ENCODE data around the gene COL27A1.

COL27A1 gene

DNA sequence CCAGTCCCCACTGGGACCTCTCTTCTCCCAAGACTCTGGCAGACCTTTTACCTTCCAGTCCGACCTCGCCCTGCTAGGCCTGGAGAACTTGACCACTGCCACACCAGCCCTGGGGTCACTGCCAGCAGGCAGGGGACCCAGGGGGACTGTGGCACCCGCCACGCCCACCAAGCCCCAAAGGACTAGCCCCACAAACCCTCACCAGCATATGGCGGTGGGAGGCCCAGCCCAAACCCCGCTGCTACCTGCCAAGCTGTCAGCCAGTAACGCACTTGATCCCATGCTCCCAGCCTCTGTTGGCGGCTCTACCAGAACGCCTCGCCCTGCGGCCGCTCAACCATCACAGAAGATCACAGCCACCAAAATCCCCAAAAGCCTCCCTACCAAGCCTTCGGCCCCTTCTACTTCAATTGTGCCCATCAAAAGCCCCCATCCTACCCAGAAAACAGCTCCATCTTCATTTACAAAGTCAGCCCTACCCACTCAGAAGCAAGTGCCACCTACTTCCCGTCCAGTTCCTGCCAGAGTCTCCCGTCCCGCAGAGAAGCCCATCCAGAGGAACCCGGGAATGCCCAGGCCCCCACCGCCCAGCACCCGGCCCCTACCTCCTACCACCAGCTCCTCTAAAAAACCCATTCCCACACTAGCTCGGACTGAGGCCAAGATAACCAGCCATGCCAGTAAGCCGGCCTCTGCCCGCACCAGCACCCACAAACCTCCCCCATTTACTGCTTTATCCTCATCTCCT is 13.1 kb downstream of the COL27A1 start:
- DNase-seq (ENCODE audit: low read depth in 2 of 2) = no peak

GRCh38 chr9:114169029-114169951 is 14.0 kb downstream of the COL27A1 start:
- no peak for DNase-seq (ENCODE audit: low read depth in 2 of 2)

- DNase-seq (ENCODE audit: low read depth in 2 of 2) = no peak
Observed at GRCh38 chr9:114169952-114170770, 14.8 kb downstream of the COL27A1 start.

DNA sequence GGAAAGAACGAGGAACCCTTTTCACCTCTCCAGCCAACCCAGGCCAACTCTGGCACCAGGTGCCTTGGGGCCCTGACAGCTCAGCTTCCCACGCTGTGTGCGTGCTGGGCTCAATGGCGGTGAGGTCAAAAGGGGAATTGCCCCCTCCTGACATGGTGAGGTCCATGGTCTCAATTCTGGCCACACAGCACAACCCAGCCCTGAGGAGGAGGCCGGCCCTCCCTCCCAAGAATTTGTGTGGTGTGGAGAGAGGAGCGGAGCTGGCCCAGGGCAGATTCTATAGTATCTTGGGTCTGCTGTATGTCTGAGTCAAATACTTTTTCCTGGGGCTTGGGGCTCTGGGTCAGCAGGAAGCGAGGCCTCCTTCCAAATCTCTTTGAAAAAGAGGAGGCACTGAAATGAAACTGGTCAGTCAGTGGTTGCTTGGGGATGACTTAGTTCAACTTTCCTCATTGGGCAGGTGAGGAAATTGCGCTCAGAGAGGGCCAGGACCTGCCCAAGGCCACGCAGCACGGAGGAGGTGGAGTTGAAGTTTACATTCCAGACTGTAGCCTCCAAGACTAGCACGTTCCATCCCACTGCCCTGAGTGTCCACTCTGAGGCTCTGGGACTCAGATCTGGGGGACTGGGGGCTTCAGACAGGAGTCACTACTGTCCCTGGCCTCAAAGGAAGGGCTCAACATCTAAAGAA is 15.6 kb downstream of the COL27A1 start:
- DNase-seq (ENCODE audit: low read depth in 2 of 2) = no peak

- DNase-seq (ENCODE audit: low read depth in 2 of 2) = no peak
Observed at GRCh38 chr9:114171500-114171899, 16.2 kb downstream of the COL27A1 start.

DNA sequence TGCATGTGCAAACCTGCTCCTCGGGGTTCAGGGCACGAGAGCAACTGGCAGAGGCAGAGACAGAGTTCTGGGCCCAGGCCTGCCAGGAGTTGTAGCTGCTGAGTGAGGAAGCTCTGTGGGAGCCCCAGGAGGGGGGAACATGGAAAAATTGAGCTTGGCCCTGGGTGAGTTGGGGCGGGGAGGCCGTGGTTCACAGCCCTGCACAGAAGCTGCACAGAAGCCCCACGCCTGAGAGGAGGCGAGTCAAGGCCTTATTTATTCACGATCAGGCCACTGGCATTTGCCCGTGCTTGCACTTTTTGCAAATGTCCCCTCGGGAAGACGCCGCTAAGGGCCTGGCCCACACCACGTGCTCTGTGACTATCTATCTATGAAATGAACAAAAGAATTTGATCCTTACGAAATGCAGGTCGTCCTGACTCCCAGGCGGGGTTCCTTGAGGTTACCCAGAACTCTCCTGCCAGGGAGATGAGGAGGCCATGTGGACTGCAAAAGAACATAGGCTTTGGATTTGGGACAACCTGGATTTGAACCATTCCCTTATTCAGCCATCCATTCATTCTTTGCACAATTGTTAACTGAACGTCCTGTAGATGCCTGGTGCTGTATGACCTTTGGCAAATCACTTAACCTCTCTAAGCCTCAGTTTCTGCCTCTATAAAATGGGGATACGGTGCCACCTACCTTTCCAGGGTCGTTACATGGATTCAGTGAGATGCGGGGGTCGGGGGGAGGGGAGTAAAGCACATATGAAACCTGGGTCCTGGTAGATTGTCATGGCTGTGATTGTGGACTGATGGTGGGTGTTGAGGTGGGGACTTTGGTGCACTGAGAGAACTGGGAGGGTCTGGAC is 17.9 kb downstream of the COL27A1 start:
- DNase-seq (ENCODE audit: low read depth in 2 of 2) = no peak

DNA sequence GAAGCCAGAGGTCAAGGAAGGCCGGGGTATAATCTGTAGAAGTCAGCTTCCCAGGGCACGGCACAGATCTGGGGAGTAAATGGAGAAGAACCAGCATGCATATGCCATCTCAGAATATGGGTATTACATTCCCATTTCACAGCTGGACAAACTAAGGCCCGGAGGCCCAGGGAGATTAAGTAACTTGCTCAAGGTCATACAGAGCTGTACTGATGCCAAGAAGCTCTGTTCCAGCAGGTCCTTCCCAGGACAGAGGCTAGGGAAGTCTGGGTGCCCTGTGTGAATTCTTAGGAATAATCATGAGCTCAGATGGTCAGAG is 19.2 kb downstream of the COL27A1 start:
- no peak for DNase-seq (ENCODE audit: low read depth in 2 of 2)

DNA sequence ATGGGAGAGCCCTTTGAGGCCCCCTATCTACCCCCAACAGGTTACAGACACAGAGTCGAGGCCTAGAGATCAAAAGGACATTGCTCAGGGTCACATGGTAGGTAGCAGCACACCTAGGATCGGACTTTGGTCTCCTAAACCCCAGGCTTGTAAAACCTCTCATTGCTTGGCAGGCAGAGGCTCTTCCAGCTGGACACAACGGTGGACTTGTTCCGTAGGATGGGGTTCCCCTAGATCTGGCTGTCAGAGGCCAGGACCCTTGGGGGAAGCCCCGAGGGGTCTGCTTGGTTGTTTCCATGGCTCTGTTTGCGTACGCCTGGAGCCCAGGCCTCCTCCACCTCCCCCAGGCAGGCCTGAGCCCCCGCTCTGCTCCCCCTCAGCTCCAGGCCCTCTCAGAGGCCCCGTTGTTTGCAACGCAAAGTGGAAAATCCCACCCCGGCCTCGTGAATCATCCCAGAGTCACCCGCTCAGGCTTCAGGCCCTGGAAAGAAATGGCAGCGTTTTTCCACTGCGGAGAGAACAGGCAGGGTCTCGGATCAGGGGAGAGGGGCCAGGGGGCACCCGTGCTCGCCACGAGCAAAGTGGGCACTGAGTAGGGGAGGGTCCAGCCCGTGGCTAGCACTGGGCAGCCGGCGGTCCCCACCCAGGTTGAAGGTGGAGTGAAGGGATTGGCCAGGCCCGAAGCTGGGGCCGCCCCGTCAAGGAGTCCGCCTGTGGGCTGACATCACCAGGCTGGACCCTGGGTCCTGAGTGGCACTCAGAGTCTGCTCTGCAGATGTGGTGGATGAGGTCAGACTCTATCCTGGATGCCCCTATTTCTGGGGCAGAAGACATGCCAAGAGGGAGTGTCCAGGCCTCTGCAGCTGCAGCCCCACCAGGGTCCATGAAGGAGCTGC is 19.8 kb downstream of the COL27A1 start:
- no peak for DNase-seq (ENCODE audit: low read depth in 2 of 2)

GRCh38 chr9:114176624-114177291 is 21.4 kb downstream of the COL27A1 start:
- no peak for DNase-seq (ENCODE audit: low read depth in 2 of 2)

- no peak for DNase-seq (ENCODE audit: low read depth in 2 of 2)
Observed at GRCh38 chr9:114177423-114178064, 22.2 kb downstream of the COL27A1 start.

GRCh38 chr9:114178076-114178475 is 22.7 kb downstream of the COL27A1 start:
- no peak for DNase-seq (ENCODE audit: low read depth in 2 of 2)

GRCh38 chr9:114178756-114179450 is 23.6 kb downstream of the COL27A1 start:
- no peak for DNase-seq (ENCODE audit: low read depth in 2 of 2)

DNA sequence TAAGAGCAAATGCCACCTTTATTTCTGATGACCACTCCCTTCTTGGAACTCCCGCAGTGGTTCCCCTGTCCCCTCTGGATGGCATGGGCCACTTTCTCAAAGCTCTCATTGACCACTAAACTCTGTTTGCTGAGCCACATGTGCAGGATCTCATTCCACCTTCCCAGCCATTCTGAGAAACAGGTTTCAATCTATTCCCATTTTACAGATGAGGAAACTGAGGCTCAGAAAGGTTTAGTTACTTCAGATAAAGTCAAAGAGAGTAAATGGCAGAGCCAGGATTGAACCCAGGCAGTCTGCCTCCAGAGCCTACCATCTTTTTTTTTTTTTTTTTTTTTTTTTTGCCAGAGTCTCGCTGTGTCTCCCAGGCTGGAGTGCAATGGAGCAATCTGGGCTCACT is 24.2 kb downstream of the COL27A1 start:
- no peak for DNase-seq (ENCODE audit: low read depth in 2 of 2)

DNA sequence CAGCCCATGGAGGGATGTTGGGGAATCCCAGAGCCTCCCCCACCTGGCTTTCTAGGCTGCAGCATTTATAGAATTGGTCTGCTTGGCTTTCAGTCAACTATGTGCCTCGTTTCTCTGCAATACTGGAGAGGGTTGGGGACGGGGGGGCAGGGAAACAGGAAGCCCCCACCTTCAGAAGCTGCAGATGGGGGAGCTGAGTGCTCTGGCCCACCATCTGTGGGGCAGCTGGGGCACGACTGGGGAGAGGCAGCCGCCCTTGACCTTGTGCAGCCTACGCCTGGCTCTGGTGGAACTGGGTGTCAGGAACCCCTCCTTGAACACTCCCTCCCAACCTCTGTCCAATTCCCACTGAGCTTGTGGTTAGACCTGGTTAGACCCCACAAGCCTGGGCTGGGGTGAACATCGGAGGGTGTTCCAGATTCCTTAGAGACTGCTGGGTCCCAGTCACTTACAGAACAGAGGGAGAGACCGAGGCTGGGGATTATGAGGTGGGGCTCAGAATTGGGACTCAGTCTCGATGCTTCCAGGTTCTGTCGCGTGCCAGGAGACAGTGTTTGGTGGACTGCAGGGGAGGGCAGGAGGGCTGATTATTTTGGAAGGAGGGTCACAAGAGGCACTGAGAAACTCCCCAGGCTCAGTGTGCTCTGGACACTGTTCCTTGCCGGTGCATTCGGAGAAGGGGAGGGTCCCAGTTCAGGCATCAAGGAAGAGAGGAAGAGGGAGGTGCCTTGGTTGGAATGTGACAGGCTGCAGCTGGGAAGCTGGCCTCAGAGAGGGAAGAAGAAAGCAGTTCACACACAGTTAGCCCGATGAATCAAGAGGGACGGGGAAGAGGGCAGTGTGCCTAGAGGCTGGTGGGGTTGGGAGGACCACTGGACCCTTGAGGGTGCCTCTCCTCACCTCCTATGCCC is 25.6 kb downstream of the COL27A1 start:
- DNase-seq (ENCODE audit: low read depth in 2 of 2) = no peak

DNA sequence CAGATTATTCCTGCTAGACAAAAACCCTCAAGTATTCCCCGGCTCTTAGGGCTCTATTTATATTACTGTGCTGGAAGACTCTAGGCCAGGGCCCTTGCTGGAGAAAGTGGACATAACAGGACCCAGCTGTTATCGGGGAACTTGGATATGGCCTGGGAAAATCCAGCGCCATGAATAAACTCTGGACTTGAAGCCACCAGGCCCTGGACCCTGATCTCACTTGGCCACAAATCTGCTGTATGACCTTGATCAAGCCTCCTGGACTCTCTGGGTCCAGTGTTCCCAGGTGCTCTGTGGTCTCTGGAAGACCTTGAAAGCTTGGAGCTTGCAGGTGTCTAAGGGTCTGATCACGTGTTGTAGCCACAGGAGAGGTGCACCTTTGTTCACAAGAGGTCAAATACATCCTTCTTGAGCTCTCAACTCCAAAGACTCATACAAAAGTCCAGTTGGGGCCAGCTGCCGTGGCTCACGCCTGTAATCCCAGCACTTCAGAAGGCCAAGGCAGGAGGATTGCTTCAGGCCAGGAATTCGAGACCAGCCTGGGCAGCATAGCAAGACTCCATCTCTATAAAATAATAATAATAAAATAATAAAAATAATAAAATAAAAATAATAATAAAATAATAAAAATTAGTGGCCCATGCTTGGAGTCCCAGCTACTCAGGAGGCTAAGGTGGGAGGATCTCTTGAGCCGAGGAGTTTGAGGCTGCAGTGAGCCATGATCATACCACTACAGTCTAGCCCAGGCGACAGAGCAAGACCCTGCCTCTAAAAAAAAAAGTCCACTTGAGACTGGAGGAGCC is 26.5 kb downstream of the COL27A1 start:
- no peak for DNase-seq (ENCODE audit: low read depth in 2 of 2)

DNA sequence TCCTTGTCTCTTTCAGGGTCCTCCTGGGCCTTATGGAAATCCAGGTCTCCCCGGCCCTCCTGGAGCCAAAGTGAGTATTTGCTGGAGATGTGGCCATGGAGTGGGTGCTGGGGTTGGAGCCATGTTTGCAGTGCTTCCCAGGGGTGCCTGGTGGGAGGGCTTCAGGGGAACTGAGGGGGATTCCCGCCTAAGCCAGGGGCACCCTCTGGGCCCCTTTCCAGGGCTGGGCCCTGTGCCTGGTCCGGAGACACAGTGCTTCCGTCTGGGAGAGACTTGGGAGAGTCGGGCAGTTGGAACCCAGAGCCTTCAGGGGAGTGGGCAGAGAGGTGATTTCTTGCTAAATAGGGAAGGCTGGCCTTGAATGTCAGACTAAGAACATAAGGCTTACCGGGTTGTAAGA is 27.7 kb downstream of the COL27A1 start:
- DNase-seq (ENCODE audit: low read depth in 2 of 2) = no peak

Data from stimulated activated CD4-positive, alpha-beta T cell treated with anti-CD3 and anti-CD28 coated beads, Interleukin-1b, Interleukin-23, amount 100 ng/mL, for 4 hours (primary cell).